Uterus (tissue), 4 donors: Measurements from ENCODE around the gene IL6. TPM values are rescaled to one million over a fixed set of nuclear protein-coding genes. Genes with fewer than 3 reads are reported as not detected.

Source experiments
- DNase-seq, 2 donors: peaks; one replicate each; pipeline ENCODE4 v3.0.0-alpha.2; 2019 to 2020
- H3K27ac ChIP-seq, 2 donors: fragments of 200-600 bp; sonication (generic); 1 replicate in 1 of 2; 2 replicates in 1 of 2; pipeline ENCODE4 v1.5.1; 2016 to 2018
- H3K27me3 ChIP-seq, 2 donors: fragments of 200-600 bp; sonication (generic); one replicate each; pipeline ENCODE4 v1.5.1; 2018 to 2019; ENCODE audit warnings: control low read depth in 1 of 2
- H3K36me3 ChIP-seq, 2 donors: fragments of 200-600 bp; sonication (generic); one replicate each; pipeline ENCODE4 v1.5.1; 2019; ENCODE audit warnings: control low read depth in 1 of 2
- H3K4me1 ChIP-seq, 2 donors: fragments of 200-600 bp; sonication (generic); one replicate each; pipeline ENCODE4 v1.5.1; 2018 to 2019; ENCODE audit warnings: control low read depth in 1 of 2
- H3K4me3 ChIP-seq, 2 donors: fragments of 200-600 bp; sonication (generic); 1 replicate in 1 of 2; 2 replicates in 1 of 2; pipeline ENCODE4 v1.5.1; 2018 to 2019; ENCODE audit warnings: mild to moderate bottlenecking in 1 of 2
- H3K9me3 ChIP-seq, 2 donors: fragments of 200-600 bp; sonication (generic); one replicate each; pipeline ENCODE4 v1.5.1; 2019; ENCODE audit warnings: control low read depth in 1 of 2
- CTCF ChIP-seq, 4 experiments: fragments of 200-600 bp in 2 of 4; fragments of 450-650 bp in 2 of 4; sonication (generic) in 2 of 4; IDR thresholded peaks; one replicate each; pipeline ENCODE4 v1.5.1; 2016 to 2019; ENCODE audit warnings: antibody characterized with exemption in 4 of 4, mild to moderate bottlenecking in 2 of 4, moderate library complexity in 1 of 4
- POLR2A ChIP-seq, 2 donors: fragments of 450-650 bp; IDR thresholded peaks; one replicate each; pipeline ENCODE4 v1.6.1; 2016; ENCODE audit warnings: antibody characterized with exemption in 2 of 2, mild to moderate bottlenecking in 1 of 2, moderate library complexity in 1 of 2
- intact Hi-C: fragments of 100-400 bp; cut with DNase I; formaldehyde crosslinking; loops from one replicate; pipeline ENCODE4 v1.15.1; 2023; ENCODE audit warnings: low total_unique reads
- total RNA-seq, 4 donors: library from RNA; depleted of rRNA in 3 of 4; stranded (reverse); fragments of >200 nt in 3 of 4; gene quantifications; one replicate each; pipeline versions ENCODE4 v1.1.0 to v1.2.4, GENCODE V29; 2014 to 2023
- donor health status: DM: yes; HTN: yes; CAD: no.

Gene IL6
- total RNA-seq, 4 donors from 2014 or later: 2.6 to 11.2 (median 4.2) TPM; not detected in 1

GRCh38 chr7:22743014-22743413, 16.0 kb downstream of the IL6 start:
- Histone ChIP-seq H3K4me3 (no peak overlapping the region), H3K27me3 (no peaks in the 10 kb centered on the region), H3K9me3 (no peaks in the 10 kb centered on the region), H3K4me1 (no peaks in the 10 kb centered on the region), H3K27ac (no peak overlapping the region), H3K36me3 (no peaks in the 10 kb centered on the region)
- intact Hi-C loops: no loop called here
- no peak for DNase-seq
- no peak for TF ChIP-seq POLR2A (IDR thresholded peaks at IDR 0.05)
- TF ChIP-seq CTCF (IDR thresholded peaks at IDR 0.05): no peak

GRCh38 chr7:22751341-22751740, 24.3 kb downstream of the IL6 start:
- Histone ChIP-seq H3K27ac (no peak overlapping the region), H3K4me3 (no peak overlapping the region), H3K9me3 (no peaks in the 10 kb centered on the region), H3K27me3 (no peaks in the 10 kb centered on the region), H3K4me1 (no peaks in the 10 kb centered on the region), H3K36me3 (no peaks in the 10 kb centered on the region)
- intact Hi-C loops: no loop called here
- TF ChIP-seq POLR2A (IDR thresholded peaks at IDR 0.05): no peak
- TF ChIP-seq CTCF (IDR thresholded peaks at IDR 0.05): no peak
- DNase-seq: no peak

- intact Hi-C loops: no loop called here
- Histone ChIP-seq H3K27me3 (no peaks in the 10 kb centered on the region), H3K4me1 (no peaks in the 10 kb centered on the region), H3K9me3 (no peaks in the 10 kb centered on the region), H3K36me3 (no peaks in the 10 kb centered on the region), H3K27ac (no peak overlapping the region), H3K4me3 (no peak overlapping the region)
- no peak for TF ChIP-seq CTCF (IDR thresholded peaks at IDR 0.05)
- TF ChIP-seq POLR2A (IDR thresholded peaks at IDR 0.05): no peak
- no peak for DNase-seq
Observed at GRCh38 chr7:22757338-22757994, 30.5 kb downstream of the IL6 start.

GRCh38 chr7:22758576-22758975, 31.6 kb downstream of the IL6 start:
- intact Hi-C loops: no loop called here
- Histone ChIP-seq H3K36me3 (no peaks in the 10 kb centered on the region), H3K4me1 (no peaks in the 10 kb centered on the region), H3K27ac (no peak overlapping the region), H3K27me3 (no peaks in the 10 kb centered on the region), H3K9me3 (no peaks in the 10 kb centered on the region), H3K4me3 (no peak overlapping the region)
- no peak for DNase-seq
- TF ChIP-seq CTCF (IDR thresholded peaks at IDR 0.05) (no peak), POLR2A (IDR thresholded peaks at IDR 0.05) (no peak)

GRCh38 chr7:22759721-22760120, 32.7 kb downstream of the IL6 start:
- Histone ChIP-seq H3K27me3 (no peaks in the 10 kb centered on the region), H3K27ac (no peak overlapping the region), H3K9me3 (no peaks in the 10 kb centered on the region), H3K4me3 (no peak overlapping the region), H3K36me3 (no peaks in the 10 kb centered on the region), H3K4me1 (no peaks in the 10 kb centered on the region)
- no peak for TF ChIP-seq POLR2A (IDR thresholded peaks at IDR 0.05)
- TF ChIP-seq CTCF (IDR thresholded peaks at IDR 0.05): no peak
- DNase-seq: no peak
- intact Hi-C loops: no loop called here
